ENCODE data around the gene FASLG. TPM values are rescaled to one million over a fixed set of nuclear protein-coding genes. Genes with fewer than 3 reads are reported as not detected.

The FASLG gene
- total and polyA plus RNA-seq, 12 donors = 0.11 to 0.45 (median 0.23) TPM; not detected in 5

- 33 to 54% (median 43%) methylated on average over 6 of the region's 6 CpGs for WGBS, 4 donors
- TF ChIP-seq, protein P1, sequence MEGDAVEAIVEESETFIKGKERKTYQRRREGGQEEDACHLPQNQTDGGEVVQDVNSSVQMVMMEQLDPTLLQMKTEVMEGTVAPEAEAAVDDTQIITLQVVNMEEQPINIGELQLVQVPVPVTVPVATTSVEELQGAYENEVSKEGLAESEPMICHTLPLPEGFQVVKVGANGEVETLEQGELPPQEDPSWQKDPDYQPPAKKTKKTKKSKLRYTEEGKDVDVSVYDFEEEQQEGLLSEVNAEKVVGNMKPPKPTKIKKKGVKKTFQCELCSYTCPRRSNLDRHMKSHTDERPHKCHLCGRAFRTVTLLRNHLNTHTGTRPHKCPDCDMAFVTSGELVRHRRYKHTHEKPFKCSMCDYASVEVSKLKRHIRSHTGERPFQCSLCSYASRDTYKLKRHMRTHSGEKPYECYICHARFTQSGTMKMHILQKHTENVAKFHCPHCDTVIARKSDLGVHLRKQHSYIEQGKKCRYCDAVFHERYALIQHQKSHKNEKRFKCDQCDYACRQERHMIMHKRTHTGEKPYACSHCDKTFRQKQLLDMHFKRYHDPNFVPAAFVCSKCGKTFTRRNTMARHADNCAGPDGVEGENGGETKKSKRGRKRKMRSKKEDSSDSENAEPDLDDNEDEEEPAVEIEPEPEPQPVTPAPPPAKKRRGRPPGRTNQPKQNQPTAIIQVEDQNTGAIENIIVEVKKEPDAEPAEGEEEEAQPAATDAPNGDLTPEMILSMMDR (IDR thresholded peaks at IDR 0.05) = no peak
- no peak for TF ChIP-seq POLR2A (IDR thresholded peaks at IDR 0.05)
- H3K4me1 ChIP-seq (replicated peaks in 1 of 2) = no peaks in the 10 kb centered on the region
- H3K36me3 ChIP-seq (replicated peaks in 1 of 2) = no peaks in the 10 kb centered on the region
- no peak overlapping the region for H3K4me3 ChIP-seq
- no peak overlapping the region for H3K27ac ChIP-seq
- H3K9me3 ChIP-seq (replicated peaks in 1 of 3) = no peaks in the 10 kb centered on the region
- no peak for DNase-seq
- no peaks in the 10 kb centered on the region for H3K27me3 ChIP-seq
- intact Hi-C loops (cut with DNase I) = no loop called here
Observed at GRCh38 chr1:172679000-172679772, 20.3 kb downstream of the FASLG start.

GRCh38 chr1:172680244-172680643 lies 21.3 kb downstream of the FASLG start:
- intact Hi-C loops (cut with DNase I) = no loop called here
- TF ChIP-seq, protein P1 (IDR thresholded peaks at IDR 0.05) = no peak
- TF ChIP-seq POLR2A (IDR thresholded peaks at IDR 0.05) = no peak

DNA sequence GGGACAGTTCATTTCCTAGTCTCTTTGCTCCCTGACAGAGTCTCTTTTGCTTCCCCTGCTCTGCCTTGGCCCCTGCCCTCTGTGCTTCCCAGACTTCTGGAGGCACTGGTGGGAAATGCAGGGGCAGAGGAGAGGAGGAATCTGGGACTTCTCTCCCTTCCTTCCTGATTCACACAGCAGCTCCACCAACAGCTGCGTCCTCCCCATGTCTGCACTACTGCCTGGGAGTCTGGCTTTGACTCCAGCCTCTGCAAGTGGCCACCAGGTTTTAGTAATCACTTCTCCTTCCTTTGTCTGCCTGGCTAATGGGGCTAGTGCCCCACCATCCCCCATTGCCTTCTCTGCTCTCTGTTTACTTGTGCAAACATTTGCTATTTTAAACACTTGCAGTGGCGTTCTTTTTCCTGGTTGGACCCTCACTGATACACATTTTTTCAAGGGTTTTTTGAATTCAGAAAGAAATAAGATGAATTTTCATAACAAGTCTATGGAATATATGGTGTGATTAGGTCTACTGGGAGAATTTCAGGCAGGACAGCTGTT lies 21.9 kb downstream of the FASLG start:
- DNase-seq = no peak
- 78 to 90% (median 82%) methylated on average over 2 of the region's 2 CpGs for WGBS, 4 donors

More at GRCh38 chr1:172680244-172680643, 21.3 kb downstream of the FASLG start:
- H3K4me3 ChIP-seq = no peak overlapping the region
- H3K9me3 ChIP-seq (replicated peaks in 1 of 3) = no peaks in the 10 kb centered on the region
- no peak overlapping the region for H3K27ac ChIP-seq
- DNase-seq = no peak
- H3K27me3 ChIP-seq = no peaks in the 10 kb centered on the region
- no peaks in the 10 kb centered on the region for H3K36me3 ChIP-seq (replicated peaks in 1 of 2)
- no peaks in the 10 kb centered on the region for H3K4me1 ChIP-seq (replicated peaks in 1 of 2)

DNA sequence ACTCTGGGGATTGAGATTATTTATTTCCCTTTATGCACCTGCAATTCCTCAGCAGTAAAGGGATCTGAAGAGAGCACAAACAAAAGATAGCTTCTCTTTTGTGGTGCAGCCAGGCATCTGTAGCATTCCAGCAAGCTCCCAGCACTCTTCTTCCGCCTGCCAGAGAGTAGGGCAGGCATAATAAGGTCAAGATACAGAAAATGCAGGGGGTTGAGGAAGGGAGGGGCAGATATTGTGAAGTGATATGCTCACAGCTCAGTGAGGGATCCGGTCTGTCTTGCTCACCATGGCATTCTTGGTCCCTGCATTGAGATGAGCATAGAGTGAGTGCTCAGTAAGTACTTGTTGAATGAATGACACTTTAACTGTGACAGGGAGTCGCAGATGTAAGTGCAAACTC lies 23.9 kb downstream of the FASLG start:
- no peak for DNase-seq
- intact Hi-C loops (cut with DNase I) = no loop called here
- Histone ChIP-seq H3K27ac (no peak overlapping the region), H3K4me1 (replicated peaks in 1 of 2) (no peaks in the 10 kb centered on the region), H3K27me3 (no peaks in the 10 kb centered on the region), H3K4me3 (no peak overlapping the region), H3K36me3 (replicated peaks in 1 of 2) (no peaks in the 10 kb centered on the region), H3K9me3 (replicated peaks in 1 of 3) (no peaks in the 10 kb centered on the region)
- 80 to 88% (median 86%) methylated on average over 3 of the region's 3 CpGs for WGBS, 4 donors
- no peak for TF ChIP-seq POLR2A (IDR thresholded peaks at IDR 0.05)
- TF ChIP-seq, protein P1 (IDR thresholded peaks at IDR 0.05) = no peak

More for the DNA sequence above, 21.9 kb downstream of the FASLG start:
- TF ChIP-seq, protein P1 (IDR thresholded peaks at IDR 0.05) = no peak
- TF ChIP-seq POLR2A (IDR thresholded peaks at IDR 0.05) = no peak
- no peak overlapping the region for H3K27ac ChIP-seq
- no peaks in the 10 kb centered on the region for H3K27me3 ChIP-seq
- no peaks in the 10 kb centered on the region for H3K9me3 ChIP-seq (replicated peaks in 1 of 3)
- no peaks in the 10 kb centered on the region for H3K36me3 ChIP-seq (replicated peaks in 1 of 2)
- intact Hi-C loops (cut with DNase I) = no loop called here
- H3K4me1 ChIP-seq (replicated peaks in 1 of 2) = no peaks in the 10 kb centered on the region
- no peak overlapping the region for H3K4me3 ChIP-seq
